ENCODE measurements around the gene PRMT9. TPM values are rescaled to one million over a fixed set of nuclear protein-coding genes. Genes with fewer than 3 reads are reported as not detected.

The PRMT9 gene
- total and polyA plus RNA-seq, 10 of the 15 experiments (the other 5 are each of a cell fraction or from before 2014, with no cell fraction given): 4.1 to 11.8 (median 7.6) TPM

- H4K20me1 ChIP-seq (ENCODE audit: control insufficient read depth, insufficient read depth): no peaks in the 10 kb centered on the region
- ChIA-PET SMC1A (ENCODE audit: uncharacterized antibody, unreplicated experiment) (interaction anchor here (1.6 to 3.8 kb wide), 9 partner anchors 70 to 572 kb away, joined by 7 to 47 read pairs (median 9); no protein-coding TSS in a partner anchor), POLR2A (no interaction called here), RAD21 (ENCODE audit: unreplicated experiment) (interaction anchor here (2.3 to 2.7 kb wide), 4 partner anchors 8 to 430 kb away, joined by 6 to 49 read pairs (median 26); no protein-coding TSS in a partner anchor), CTCF (interaction anchor here (1.1 to 10.3 kb wide), 17 partner anchors 9 to 1248 kb away, joined by 3 to 105 read pairs (median 9); partner anchors contain the start of gene TMEM184C)
- no peaks in the 10 kb centered on the region for H3K9me3 ChIP-seq (replicated peaks; ENCODE audit: control insufficient read depth, insufficient read depth, low read length)
- no peak overlapping the region for H3K4me3 ChIP-seq
- peaks cover 5% of the 10 kb centered on the region; the same call in 1 of the 2 replicates for H3K4me1 ChIP-seq (ENCODE audit: control insufficient read depth, insufficient read depth, low read length)
- intact Hi-C loops (cut with micrococcal nuclease; ENCODE audit: unreplicated experiment): no loop called here
- no peak for DNase-seq (ENCODE audit: low read depth, low spot score)
- H3K9ac ChIP-seq (ENCODE audit: control insufficient read depth, insufficient read depth, low read length): no peak overlapping the region
- no peak overlapping the region for H2AFZ ChIP-seq (ENCODE audit: control insufficient read depth, low read depth, low read length)
- H3K27ac ChIP-seq (ENCODE audit: control insufficient read depth, insufficient read depth): no peak overlapping the region
- no peaks in the 10 kb centered on the region for H3K27me3 ChIP-seq (replicated peaks in 1 of 2; ENCODE audit: control insufficient read depth in 2 of 2, insufficient read depth in 2 of 2, low read length in 1 of 2)
- H3K36me3 ChIP-seq (ENCODE audit: control insufficient read depth in 2 of 2, insufficient read depth in 2 of 2, low read length in 1 of 2): no peaks in the 10 kb centered on the region
- in situ Hi-C loops (cut with MboI): no loop called here
- no peak for TF ChIP-seq YBX1 (IDR thresholded peaks at IDR 0.05)
- no peak for TF ChIP-seq CBX3 (IDR thresholded peaks at IDR 0.05; ENCODE audit: borderline replicate concordance, low read depth)
- no peaks in the 10 kb centered on the region for H3K79me2 ChIP-seq (ENCODE audit: control insufficient read depth, insufficient read depth, low read length)
- H3K4me2 ChIP-seq (ENCODE audit: control insufficient read depth, insufficient read depth): no peak overlapping the region
- no peak for ATAC-seq
- FAIRE-seq: no peak
- no TSS peak for BruUV-seq (replicated peaks)
Measured at GRCh38 chr4:147591106-147591505, 92.9 kb downstream of the PRMT9 start.

- RAD21 ChIA-PET (ENCODE audit: unreplicated experiment): interaction anchor here (0.8 to 2.7 kb wide), 10 partner anchors 9 to 572 kb away, joined by 3 to 49 read pairs (median 6); partner anchors contain the start of gene TMEM184C
- peak; percentile 82 for FAIRE-seq
- in situ Hi-C loops (cut with MboI): no loop called here
- TF ChIP-seq STAT1 (conservative IDR thresholded peaks at IDR 0.05) (no peak), SKIL (IDR thresholded peaks at IDR 0.05; ENCODE audit: low read depth, poor library complexity, severe bottlenecking) (peak; percentile 30), ZNF274 (IDR thresholded peaks at IDR 0.05; ENCODE audit: insufficient read depth, insufficient read length) (no peak), FOXM1 (IDR thresholded peaks at IDR 0.05; ENCODE audit: low read depth, low read length) (peak; percentile 42; the same call in 1 of the 2 replicates), MEF2A (IDR thresholded peaks at IDR 0.05; ENCODE audit: insufficient read depth, low read depth, low read length) (0 out of 2 replicates have a peak, but pooled peaks have one; percentile 18), KLF5 (IDR thresholded peaks at IDR 0.05; ENCODE audit: partially characterized antibody) (no peak), ZNF217 (IDR thresholded peaks at IDR 0.05) (no peak), SMARCA5 (IDR thresholded peaks at IDR 0.05) (no peak), IRF3 (IDR thresholded peaks at IDR 0.05) (no peak), SMC3 (IDR thresholded peaks at IDR 0.05; ENCODE audit: borderline replicate concordance, low read length) (peak; percentile 82; the same call in 1 of the 2 replicates), FOXK2 (IDR thresholded peaks at IDR 0.05) (no peak)
Measured at GRCh38 chr4:147590249-147590920, 93.6 kb downstream of the PRMT9 start.

More at GRCh38 chr4:147590249-147590920, 93.6 kb downstream of the PRMT9 start:
- H3K4me1 ChIP-seq (ENCODE audit: control insufficient read depth, insufficient read depth, low read length): peaks cover 7% of the 10 kb centered on the region; the same call in 1 of the 2 replicates
- ChIA-PET POLR2A (no interaction called here), SMC1A (ENCODE audit: uncharacterized antibody, unreplicated experiment) (interaction anchor here (0.6 to 3.8 kb wide), 20 partner anchors 9 to 1070 kb away, joined by 3 to 47 read pairs (median 4); partner anchors contain the start of gene TMEM184C), CTCF (interaction anchor here (0.6 to 6.2 kb wide), 29 partner anchors 10 to 1247 kb away, joined by 3 to 93 read pairs (median 5); partner anchors contain the start of gene TMEM184C)
- no peak overlapping the region for H3K9ac ChIP-seq (ENCODE audit: control insufficient read depth, insufficient read depth, low read length)
- BruUV-seq (replicated peaks): no TSS peak
- H3K36me3 ChIP-seq (ENCODE audit: control insufficient read depth in 2 of 2, insufficient read depth in 2 of 2, low read length in 1 of 2): no peaks in the 10 kb centered on the region
- no peak overlapping the region for H3K4me2 ChIP-seq (ENCODE audit: control insufficient read depth, insufficient read depth)
- H3K27me3 ChIP-seq (replicated peaks in 1 of 2; ENCODE audit: control insufficient read depth in 2 of 2, insufficient read depth in 2 of 2, low read length in 1 of 2): no peaks in the 10 kb centered on the region
- WGBS (ENCODE audit: insufficient coverage, insufficient replicate concordance, low lambda C conversion rate, missing lambda C conversion rate): 40% methylated on average over 12 of the region's 12 CpGs
- no peaks in the 10 kb centered on the region for H4K20me1 ChIP-seq (ENCODE audit: control insufficient read depth, insufficient read depth)
- ATAC-seq (peak; percentile 80), DNase-seq (ENCODE audit: low read depth, low spot score) (no peak)
- no peak overlapping the region for H3K27ac ChIP-seq (ENCODE audit: control insufficient read depth, insufficient read depth)
- H3K79me2 ChIP-seq (ENCODE audit: control insufficient read depth, insufficient read depth, low read length): no peaks in the 10 kb centered on the region
- H3K9me3 ChIP-seq (replicated peaks; ENCODE audit: control insufficient read depth, insufficient read depth, low read length): peaks cover under 1% of the 10 kb centered on the region; the same call in 1 of the 3 replicates
- H2AFZ ChIP-seq (ENCODE audit: control insufficient read depth, low read depth, low read length): no peak overlapping the region
- no peak overlapping the region for H3K4me3 ChIP-seq
- intact Hi-C loops (cut with micrococcal nuclease; ENCODE audit: unreplicated experiment): loop anchor here (1.0 kb wide), 3 partner anchors 71 to 571 kb away; no protein-coding TSS in a partner anchor

Measured in GM12878 (cell line).